ENCODE data around the gene PDE1C. TPM values are rescaled to one million over a fixed set of nuclear protein-coding genes. Genes with fewer than 3 reads are reported as not detected.
A peak's percentile ranks its signal among the peaks of the same experiment; 100 is the strongest.

The PDE1C gene
- total RNA-seq, 1 experiment from 2014 or later = 14.1 TPM

DNA sequence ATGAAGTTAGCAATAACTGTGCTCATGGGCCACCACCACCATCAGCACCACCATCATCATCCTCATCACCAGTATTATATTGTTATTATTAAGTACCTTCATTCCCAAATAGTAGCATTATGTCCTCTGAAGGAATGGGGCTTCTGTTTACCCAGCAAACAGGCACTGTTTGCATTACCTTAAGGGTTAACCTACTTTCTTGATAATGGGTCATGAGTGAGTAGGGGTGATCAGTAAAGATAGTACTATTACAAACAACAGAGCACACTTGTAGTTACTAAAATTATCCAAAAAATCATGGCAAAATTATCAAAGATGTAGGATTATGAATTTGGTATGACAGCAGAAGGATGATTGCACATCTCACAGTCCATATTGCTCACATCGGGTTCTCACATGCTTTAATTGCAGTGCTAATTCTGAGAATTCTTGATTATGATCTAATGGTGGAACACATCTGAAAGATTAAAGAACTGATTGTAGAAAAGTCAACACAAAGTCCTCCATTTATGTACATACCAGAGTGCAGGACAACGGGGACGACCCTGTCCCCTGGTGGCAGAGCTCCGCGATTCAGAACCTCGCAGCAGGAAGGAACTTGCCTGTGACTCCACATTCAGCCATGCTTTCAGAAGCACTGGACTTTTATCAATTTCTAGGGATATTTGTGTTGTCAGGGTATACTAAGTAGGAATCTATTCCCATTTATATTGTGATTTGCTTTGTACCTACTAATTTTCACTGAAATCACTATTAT lies 31.0 kb downstream of the PDE1C start:
- Histone ChIP-seq H3K36me3 (ENCODE audit: low read depth, low read length) (no peaks in the 10 kb centered on the region), H3K4me3 (ENCODE audit: low read length) (no peak overlapping the region), H3K4me2 (ENCODE audit: low read length) (no peak overlapping the region), H4K20me1 (ENCODE audit: low read length) (no peaks in the 10 kb centered on the region), H2AFZ (ENCODE audit: low read length) (no peak overlapping the region), H3K9me2 (replicated peaks; ENCODE audit: low read length) (no peaks in the 10 kb centered on the region), H3K79me2 (ENCODE audit: low read length) (no peaks in the 10 kb centered on the region), H3K4me1 (ENCODE audit: insufficient read depth, low read length) (peaks cover 69% of the 10 kb centered on the region), H3K9me3 (ENCODE audit: low read length) (no peaks in the 10 kb centered on the region), H3K9ac (ENCODE audit: low read length) (no peak overlapping the region), H3K27me3 (ENCODE audit: low read length) (no peaks in the 10 kb centered on the region), H3F3A (ENCODE audit: low read length, unreplicated experiment) (no peaks in the 10 kb centered on the region), H3K27ac (ENCODE audit: low read length) (no peak overlapping the region)
- POLR2A ChIA-PET (ENCODE audit: unreplicated experiment) = no interaction called here
- no TSS peak for BruUV-seq (replicated peaks)
- intact Hi-C loops (cut with micrococcal nuclease) = loop anchor here (2.0 to 5.0 kb wide), 2 partner anchors 82 to 224 kb away; no protein-coding TSS in a partner anchor
- CTCF ChIA-PET = interaction anchor here (0.7 kb wide), 1 partner anchor 157 kb away, joined by 3 read pairs; no protein-coding TSS in a partner anchor
- DNase-seq (no peak), ATAC-seq (peak; percentile 16; the same call in 1 of the 2 replicates)
- TF ChIP-seq, protein P1, sequence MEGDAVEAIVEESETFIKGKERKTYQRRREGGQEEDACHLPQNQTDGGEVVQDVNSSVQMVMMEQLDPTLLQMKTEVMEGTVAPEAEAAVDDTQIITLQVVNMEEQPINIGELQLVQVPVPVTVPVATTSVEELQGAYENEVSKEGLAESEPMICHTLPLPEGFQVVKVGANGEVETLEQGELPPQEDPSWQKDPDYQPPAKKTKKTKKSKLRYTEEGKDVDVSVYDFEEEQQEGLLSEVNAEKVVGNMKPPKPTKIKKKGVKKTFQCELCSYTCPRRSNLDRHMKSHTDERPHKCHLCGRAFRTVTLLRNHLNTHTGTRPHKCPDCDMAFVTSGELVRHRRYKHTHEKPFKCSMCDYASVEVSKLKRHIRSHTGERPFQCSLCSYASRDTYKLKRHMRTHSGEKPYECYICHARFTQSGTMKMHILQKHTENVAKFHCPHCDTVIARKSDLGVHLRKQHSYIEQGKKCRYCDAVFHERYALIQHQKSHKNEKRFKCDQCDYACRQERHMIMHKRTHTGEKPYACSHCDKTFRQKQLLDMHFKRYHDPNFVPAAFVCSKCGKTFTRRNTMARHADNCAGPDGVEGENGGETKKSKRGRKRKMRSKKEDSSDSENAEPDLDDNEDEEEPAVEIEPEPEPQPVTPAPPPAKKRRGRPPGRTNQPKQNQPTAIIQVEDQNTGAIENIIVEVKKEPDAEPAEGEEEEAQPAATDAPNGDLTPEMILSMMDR (conservative IDR thresholded peaks at IDR 0.05; ENCODE audit: low read depth, low read length) = peak; percentile 41
- no peak for TF ChIP-seq EZH2phosphoT487 (IDR thresholded peaks at IDR 0.05; ENCODE audit: borderline replicate concordance, low read length)

DNA sequence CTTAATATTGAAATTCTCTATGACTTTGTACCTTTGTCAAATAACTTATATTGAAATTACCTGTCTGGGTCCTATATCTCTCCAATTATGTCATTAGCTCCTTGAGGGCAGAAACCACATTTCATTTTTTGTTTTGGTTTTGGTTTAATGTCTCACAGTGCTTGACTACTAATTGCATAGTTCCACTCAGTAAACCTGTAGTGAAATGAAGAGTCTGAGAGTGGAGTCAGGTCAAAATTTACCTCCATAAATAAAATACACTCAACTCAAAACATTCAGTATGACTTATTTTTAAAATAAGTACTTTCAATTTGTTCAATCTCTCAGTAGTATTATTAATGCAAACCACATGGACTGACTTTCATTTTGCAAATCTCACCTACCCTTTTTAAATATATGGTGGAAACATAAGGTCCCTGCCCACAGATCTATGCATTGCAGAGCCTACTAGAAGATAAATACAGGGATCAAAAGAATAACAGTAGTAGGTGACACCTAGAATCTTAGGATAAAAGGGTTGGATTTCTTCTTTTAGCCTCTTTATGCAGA lies 32.5 kb downstream of the PDE1C start:
- Histone ChIP-seq H4K20me1 (ENCODE audit: low read length) (no peaks in the 10 kb centered on the region), H3K79me2 (ENCODE audit: low read length) (no peaks in the 10 kb centered on the region), H3K9me3 (ENCODE audit: low read length) (no peaks in the 10 kb centered on the region), H3K27ac (ENCODE audit: low read length) (peak overlapping the region; percentile 68; the same call in 1 of the 2 replicates), H3F3A (ENCODE audit: low read length, unreplicated experiment) (no peaks in the 10 kb centered on the region), H3K36me3 (ENCODE audit: low read depth, low read length) (no peaks in the 10 kb centered on the region), H3K27me3 (ENCODE audit: low read length) (no peaks in the 10 kb centered on the region), H3K4me1 (ENCODE audit: insufficient read depth, low read length) (peaks cover 65% of the 10 kb centered on the region), H3K4me3 (ENCODE audit: low read length) (no peak overlapping the region), H3K4me2 (ENCODE audit: low read length) (no peak overlapping the region), H3K9me2 (replicated peaks; ENCODE audit: low read length) (no peaks in the 10 kb centered on the region), H2AFZ (ENCODE audit: low read length) (no peak overlapping the region), H3K9ac (ENCODE audit: low read length) (no peak overlapping the region)
- CTCF ChIA-PET = no interaction called here
- ATAC-seq (no peak), DNase-seq (no peak)
- intact Hi-C loops (cut with micrococcal nuclease) = loop anchor here (2.0 to 5.0 kb wide), 2 partner anchors 80 to 223 kb away; no protein-coding TSS in a partner anchor
- POLR2A ChIA-PET (ENCODE audit: unreplicated experiment) = no interaction called here
- TF ChIP-seq, protein P1 (conservative IDR thresholded peaks at IDR 0.05; ENCODE audit: low read depth, low read length) = no peak
- no TSS peak for BruUV-seq (replicated peaks)

DNA sequence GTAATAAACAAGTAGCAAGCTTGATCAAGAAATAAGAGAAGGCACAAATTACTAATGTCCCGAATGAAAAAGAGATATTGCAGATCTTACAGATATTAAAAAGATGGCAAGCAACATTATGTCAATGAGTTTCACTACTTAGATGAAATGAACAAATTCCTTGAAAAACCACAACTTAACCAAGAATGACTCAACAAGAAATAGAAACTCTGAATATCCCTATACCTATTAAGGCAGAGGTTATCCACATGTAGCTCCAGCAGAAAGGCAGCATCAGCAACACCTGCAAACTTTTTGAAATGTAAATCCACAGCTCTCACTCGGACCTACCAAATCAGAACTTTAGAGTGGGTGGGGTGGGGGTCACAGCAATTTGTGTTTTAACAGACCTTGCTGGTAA lies 33.6 kb downstream of the PDE1C start:
- no peak overlapping the region; the same call in 1 of the 2 replicates for H3K4me3 ChIP-seq (ENCODE audit: low read length)
- ChIA-PET CTCF (no interaction called here), POLR2A (ENCODE audit: unreplicated experiment) (interaction anchor here (0.6 kb wide), 2 partner anchors 23 to 50 kb away, joined by 3 read pairs; no protein-coding TSS in a partner anchor)
- peak overlapping the region; percentile 43 for H3K4me2 ChIP-seq (ENCODE audit: low read length)
- peak; percentile 77 for DNase-seq
- H3K9me2 ChIP-seq (replicated peaks; ENCODE audit: low read length) = no peaks in the 10 kb centered on the region
- no peaks in the 10 kb centered on the region for H3K27me3 ChIP-seq (ENCODE audit: low read length)
- H3K79me2 ChIP-seq (ENCODE audit: low read length) = no peaks in the 10 kb centered on the region
- H2AFZ ChIP-seq (ENCODE audit: low read length) = peak overlapping the region; percentile 43
- H4K20me1 ChIP-seq (ENCODE audit: low read length) = no peaks in the 10 kb centered on the region
- BruUV-seq (replicated peaks) = no TSS peak
- no peaks in the 10 kb centered on the region for H3F3A ChIP-seq (ENCODE audit: low read length, unreplicated experiment)
- H3K27ac ChIP-seq (ENCODE audit: low read length) = peak overlapping the region; percentile 68
- H3K4me1 ChIP-seq (ENCODE audit: insufficient read depth, low read length) = peaks cover 58% of the 10 kb centered on the region
- intact Hi-C loops (cut with micrococcal nuclease) = loop anchor here (5.0 kb wide), 1 partner anchor 79 kb away; no protein-coding TSS in a partner anchor
- H3K36me3 ChIP-seq (ENCODE audit: low read depth, low read length) = no peaks in the 10 kb centered on the region
- ATAC-seq = peak; percentile 76
- TF ChIP-seq EZH2phosphoT487 (IDR thresholded peaks at IDR 0.05; ENCODE audit: borderline replicate concordance, low read length) (no peak), EZH2 (IDR thresholded peaks at IDR 0.05; ENCODE audit: low read length, unreplicated experiment) (no peak)
- TF ChIP-seq, protein P1 (conservative IDR thresholded peaks at IDR 0.05; ENCODE audit: low read depth, low read length) = no peak
- H3K9ac ChIP-seq (ENCODE audit: low read length) = peak overlapping the region; percentile 10; the same call in 1 of the 2 replicates
- no peaks in the 10 kb centered on the region for H3K9me3 ChIP-seq (ENCODE audit: low read length)
